ENCODE results near the gene FKBP5. TPM values are rescaled to one million over a fixed set of nuclear protein-coding genes. Genes with fewer than 3 reads are reported as not detected.

FKBP5 gene
- total RNA-seq, 1 donor from 2014 or later = 112 TPM

GRCh38 chr6:35592178-35592577 lies 96.5 kb downstream of the FKBP5 start:
- H3K4me1 ChIP-seq = peaks cover 31 to 67% of the 10 kb centered on the region in 2 donors
- H3K27me3 ChIP-seq = no peaks in the 10 kb centered on the region
- no peak overlapping the region for H3K4me3 ChIP-seq
- H3K27ac ChIP-seq = peak overlapping the region; percentile 84 to 94
- peaks cover 60 to 87% of the 10 kb centered on the region in 2 donors for H3K36me3 ChIP-seq
- intact Hi-C loops (cut with DNase I) = no loop called here
- TF ChIP-seq CTCF (IDR thresholded peaks at IDR 0.05) = no peak
- no peak for DNase-seq (ENCODE audit: low spot score in 2 of 2)
- H3K9me3 ChIP-seq = no peaks in the 10 kb centered on the region

- Histone ChIP-seq H3K4me1 (peaks cover 37 to 69% of the 10 kb centered on the region in 2 donors), H3K4me3 (no peak overlapping the region), H3K36me3 (peaks cover 50 to 86% of the 10 kb centered on the region in 2 donors), H3K27ac (peak overlapping the region; percentile 84 to 94), H3K9me3 (no peaks in the 10 kb centered on the region), H3K27me3 (no peaks in the 10 kb centered on the region)
- no peak for TF ChIP-seq CTCF (IDR thresholded peaks at IDR 0.05)
- intact Hi-C loops (cut with DNase I) = loop anchor here (1.0 kb wide), 1 partner anchor 11 kb away; no protein-coding TSS in a partner anchor
- DNase-seq (ENCODE audit: low spot score in 2 of 2) = peak in 1 of 2 donors; percentile 84
Measured at GRCh38 chr6:35590622-35591066, 98.1 kb downstream of the FKBP5 start.

- Histone ChIP-seq H3K27me3 (no peaks in the 10 kb centered on the region), H3K36me3 (peaks cover 42 to 81% of the 10 kb centered on the region in 2 donors), H3K4me3 (no peak overlapping the region), H3K4me1 (peaks cover 37 to 74% of the 10 kb centered on the region in 2 donors), H3K27ac (peak overlapping the region; percentile 84 to 94), H3K9me3 (no peaks in the 10 kb centered on the region)
- DNase-seq (ENCODE audit: low spot score in 2 of 2) = no peak
- no peak for TF ChIP-seq CTCF (IDR thresholded peaks at IDR 0.05)
- intact Hi-C loops (cut with DNase I) = no loop called here
Measured at GRCh38 chr6:35589904-35590303, 98.8 kb downstream of the FKBP5 start.

GRCh38 chr6:35589201-35589739 lies 99.4 kb downstream of the FKBP5 start:
- no peak for DNase-seq (ENCODE audit: low spot score in 2 of 2)
- intact Hi-C loops (cut with DNase I) = no loop called here
- H3K9me3 ChIP-seq = no peaks in the 10 kb centered on the region
- peaks cover 36 to 75% of the 10 kb centered on the region in 2 donors for H3K36me3 ChIP-seq
- no peak for TF ChIP-seq CTCF (IDR thresholded peaks at IDR 0.05)
- H3K27me3 ChIP-seq = no peaks in the 10 kb centered on the region
- H3K27ac ChIP-seq = peak overlapping the region; percentile 84 to 94
- peaks cover 37 to 80% of the 10 kb centered on the region in 2 donors for H3K4me1 ChIP-seq
- H3K4me3 ChIP-seq = no peak overlapping the region

- intact Hi-C loops (cut with DNase I) = no loop called here
- peaks cover 29 to 68% of the 10 kb centered on the region in 2 donors for H3K36me3 ChIP-seq
Measured at GRCh38 chr6:35587167-35587566, 101.5 kb downstream of the FKBP5 start.

More at GRCh38 chr6:35587167-35587566, 101.5 kb downstream of the FKBP5 start:
- Histone ChIP-seq H3K4me1 (peaks cover 31 to 79% of the 10 kb centered on the region in 2 donors), H3K27me3 (no peaks in the 10 kb centered on the region), H3K4me3 (no peak overlapping the region), H3K9me3 (no peaks in the 10 kb centered on the region), H3K27ac (peak overlapping the region; percentile 62 to 74)
- no peak for TF ChIP-seq CTCF (IDR thresholded peaks at IDR 0.05)
- no peak for DNase-seq (ENCODE audit: low spot score in 2 of 2)
